GM23338 (cell line): ENCODE measurements around the gene FOCAD. TPM values are rescaled to one million over a fixed set of nuclear protein-coding genes. Genes with fewer than 3 reads are reported as not detected.

Experiments
- ATAC-seq: fragments of 200-7000 bp; cut with Tn5 transposase; 3 replicates; pipeline ENCODE4 v1.9.1; 2020
- DNase-seq: peaks from one replicate; pipeline ENCODE4 v3.0.0-alpha.2; 2015; ENCODE audit warnings: low spot score
- H2AFZ ChIP-seq: fragments of 200-600 bp; sonication (generic); 2 replicates; pipeline ENCODE4 v1.8.0; 2016; ENCODE audit warnings: antibody characterized with exemption, mild to moderate bottlenecking, moderate library complexity
- H3F3A ChIP-seq: fragments of 200-600 bp; sonication (generic); replicated peaks from 2 replicates; pipeline ENCODE4 v1.8.0; 2017; ENCODE audit warnings: antibody characterized with exemption, mixed run types, low read depth
- H3K27ac ChIP-seq: fragments of 200-600 bp; sonication (generic); 2 replicates; pipeline ENCODE4 v1.6.1; 2016; ENCODE audit warnings: low read depth
- H3K27me3 ChIP-seq: fragments of 200-600 bp; sonication (generic); 2 replicates; pipeline ENCODE4 v1.8.0; 2016; ENCODE audit warnings: mild to moderate bottlenecking, mixed run types, moderate library complexity; ENCODE audit not compliant: insufficient read depth
- H3K36me3 ChIP-seq: fragments of 200-600 bp; sonication (generic); 2 replicates; pipeline ENCODE4 v1.8.0; 2016; ENCODE audit warnings: mild to moderate bottlenecking; ENCODE audit not compliant: insufficient read depth
- H3K4me1 ChIP-seq: fragments of 200-600 bp; sonication (generic); 2 replicates; pipeline ENCODE4 v1.8.0; 2016; ENCODE audit warnings: mild to moderate bottlenecking, moderate library complexity; ENCODE audit not compliant: insufficient read depth
- H3K4me2 ChIP-seq: fragments of 200-600 bp; sonication (generic); 2 replicates; pipeline ENCODE4 v1.7.1; 2017; ENCODE audit warnings: mixed run types
- H3K4me3 ChIP-seq: fragments of 200-600 bp; sonication (generic); 2 replicates; pipeline ENCODE4 v1.6.1; 2016; ENCODE audit warnings: mixed run types
- H3K79me2 ChIP-seq: fragments of 200-600 bp; sonication (generic); replicated peaks from 2 replicates; pipeline ENCODE4 v1.8.0; 2017; ENCODE audit warnings: mild to moderate bottlenecking; ENCODE audit not compliant: insufficient read depth
- H3K9me2 ChIP-seq: fragments of 200-600 bp; sonication (generic); 2 replicates; pipeline ENCODE4 v1.8.0; 2017; ENCODE audit not compliant: insufficient read depth
- H4K20me1 ChIP-seq: fragments of 200-600 bp; sonication (generic); replicated peaks from 2 replicates; pipeline ENCODE4 v1.8.0; 2017; ENCODE audit warnings: mild to moderate bottlenecking; ENCODE audit not compliant: insufficient read depth
- H3K27ac Mint-ChIP-seq: 2 replicates; pipeline ENCODE4 v1.8.0; 2020; ENCODE audit warnings: inconsistent platforms, mild to moderate bottlenecking, moderate library complexity, mixed read lengths
- H3K27me3 Mint-ChIP-seq: 3 replicates; pipeline ENCODE4 v1.8.0; 2022; ENCODE audit warnings: low read depth, mild to moderate bottlenecking, moderate library complexity, mixed read lengths, inconsistent platforms; ENCODE audit not compliant: insufficient read depth, poor library complexity
- H3K36me3 Mint-ChIP-seq: 3 replicates; pipeline ENCODE4 v1.8.0; 2021; ENCODE audit warnings: low read depth, mild to moderate bottlenecking, inconsistent platforms, moderate library complexity, mixed read lengths
- H3K4me1 Mint-ChIP-seq: 3 replicates; pipeline ENCODE4 v1.8.0; 2020; ENCODE audit warnings: mild to moderate bottlenecking, inconsistent platforms, mixed read lengths
- H3K4me3 Mint-ChIP-seq: 3 replicates; pipeline ENCODE4 v1.8.0; 2021; ENCODE audit warnings: moderate library complexity, mild to moderate bottlenecking, inconsistent platforms, mixed read lengths
- H3K9me3 Mint-ChIP-seq: 3 replicates; pipeline ENCODE4 v1.8.0; 2020; ENCODE audit warnings: moderate library complexity, mild to moderate bottlenecking, inconsistent platforms, mixed read lengths
- CREB1 ChIP-seq: fragments of 250-450 bp; sonication (Bioruptor Pico); IDR thresholded peaks from 2 replicates; pipeline ENCODE4 v1.5.0; 2020; ENCODE audit warnings: low read depth, mild to moderate bottlenecking, moderate library complexity
- EZH2 ChIP-seq: fragments of 200-600 bp; sonication (generic); IDR thresholded peaks from one replicate; pipeline ENCODE4 v1.8.0; 2017; ENCODE audit warnings: antibody characterized with exemption, mild to moderate bottlenecking, low read depth; ENCODE audit not compliant: unreplicated experiment
- EZH2phosphoT487 ChIP-seq: fragments of 200-600 bp; sonication (generic); IDR thresholded peaks from one replicate; pipeline ENCODE4 v1.8.1; 2018; ENCODE audit warnings: antibody characterized with exemption; ENCODE audit not compliant: unreplicated experiment
- JUNB ChIP-seq: IDR thresholded peaks from one replicate; pipeline ENCODE4 v1.6.1; 2016; ENCODE audit warnings: antibody characterized with exemption; ENCODE audit not compliant: unreplicated experiment
- NANOG ChIP-seq: IDR thresholded peaks from 2 replicates; pipeline ENCODE4 v1.6.1; 2016; ENCODE audit warnings: antibody characterized with exemption, borderline replicate concordance
- POLR2AphosphoS5 ChIP-seq: IDR thresholded peaks from 2 replicates; pipeline ENCODE4 v1.6.1; 2016; ENCODE audit warnings: antibody characterized with exemption, low read depth
- REST ChIP-seq: IDR thresholded peaks from one replicate; pipeline ENCODE4 v1.6.1; 2018; ENCODE audit warnings: antibody characterized with exemption; ENCODE audit not compliant: unreplicated experiment
- STAT1 ChIP-seq: IDR thresholded peaks from one replicate; pipeline ENCODE4 v1.6.1; 2016; ENCODE audit warnings: antibody characterized with exemption; ENCODE audit not compliant: unreplicated experiment
- ZNF114 ChIP-seq: fragments of 250-450 bp; sonication (Bioruptor Pico); IDR thresholded peaks from 2 replicates; pipeline ENCODE4 v1.5.0; 2020; ENCODE audit warnings: mild to moderate bottlenecking, moderate library complexity
- ZNF331 ChIP-seq: fragments of 250-450 bp; sonication (Bioruptor Pico); IDR thresholded peaks from 2 replicates; pipeline ENCODE4 v1.5.0; 2020; ENCODE audit warnings: low read depth, mild to moderate bottlenecking, moderate library complexity
- ZNF462 ChIP-seq: fragments of 250-450 bp; sonication (Bioruptor Pico); IDR thresholded peaks from 2 replicates; pipeline ENCODE4 v1.5.0; 2020; ENCODE audit warnings: mild to moderate bottlenecking, moderate library complexity
- polyA plus RNA-seq: library from polyadenylated mRNA; unstranded; fragments of >200 nt; fragmentation: Nextera tagmentation; extraction: Ambion mirVana; gene quantifications from 2 replicates; pipeline ENCODE4 v1.2.1, GENCODE V29; 2016
- total RNA-seq: library from RNA; depleted of rRNA; stranded (reverse); fragments of >200 nt; shearing (Covaris generic); gene quantifications from 2 replicates; pipeline ENCODE4 v1.2.3, GENCODE V29; 2014
- TF ChIP-seq, protein P1 (sequence below): IDR thresholded peaks from 2 replicates; pipeline ENCODE4 v1.6.1; 2016; ENCODE audit warnings: antibody characterized with exemption
- TF ChIP-seq, protein P2 (sequence below), 2 experiments: fragments of 200-600 bp in 1 of 2; sonication (generic) in 1 of 2; conservative IDR thresholded peaks; 2 replicates each; pipeline versions ENCODE4 v1.5.1 to v1.6.1; 2016 to 2017; ENCODE audit warnings: antibody characterized with exemption in 2 of 2, low read depth in 2 of 2, mild to moderate bottlenecking in 2 of 2, moderate library complexity in 1 of 2

Gene FOCAD
- total and polyA plus RNA-seq, 2 experiments from 2014 or later = 13.7 to 66.5 TPM

DNA sequence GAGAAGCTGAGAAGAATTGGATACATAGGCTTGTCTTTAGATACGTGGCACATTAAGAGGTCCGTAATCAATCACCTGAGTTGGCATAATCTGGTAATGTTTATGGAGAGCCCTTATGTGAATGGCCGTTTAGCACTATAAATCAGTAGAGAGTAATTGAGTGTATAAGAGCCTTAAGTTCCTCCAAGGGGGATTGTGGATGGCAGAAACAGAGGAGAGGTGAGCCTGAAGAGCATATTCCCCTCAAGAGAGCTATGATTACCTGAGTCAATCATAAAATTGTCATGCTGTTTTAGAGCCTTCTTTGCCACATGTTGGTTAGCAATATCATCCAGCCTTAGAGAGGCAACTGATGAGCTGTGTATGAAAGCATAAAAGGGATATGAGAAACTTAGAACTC, 58.8 kb downstream of the FOCAD start:
- Mint-ChIP-seq H3K9me3 (no peaks in the 10 kb centered on the region), H3K27ac (no peak overlapping the region), H3K36me3 (no peaks in the 10 kb centered on the region), H3K27me3 (no peaks in the 10 kb centered on the region), H3K4me3 (no peak overlapping the region), H3K4me1 (peaks cover 13% of the 10 kb centered on the region)
- H3K79me2 ChIP-seq = no peaks in the 10 kb centered on the region
- H3F3A ChIP-seq = no peaks in the 10 kb centered on the region
- no peaks in the 10 kb centered on the region for H3K27me3 ChIP-seq
- no peak overlapping the region for H3K27ac ChIP-seq
- H3K4me3 ChIP-seq = no peak overlapping the region
- H3K4me1 ChIP-seq = 0 out of 2 replicates have a peak, but pooled peaks cover 4% of the 10 kb centered on the region
- H3K36me3 ChIP-seq = no peaks in the 10 kb centered on the region
- no peak for ATAC-seq
- TF ChIP-seq EZH2phosphoT487 (no peak), JUNB (no peak), REST (no peak), STAT1 (no peak), ZNF331 (CRISPR knock-in tag) (no peak), NANOG (no peak), ZNF114 (CRISPR knock-in tag) (no peak), EZH2 (no peak), CREB1 (no peak), ZNF462 (no peak), POLR2AphosphoS5 (no peak)
- TF ChIP-seq, protein P1, sequence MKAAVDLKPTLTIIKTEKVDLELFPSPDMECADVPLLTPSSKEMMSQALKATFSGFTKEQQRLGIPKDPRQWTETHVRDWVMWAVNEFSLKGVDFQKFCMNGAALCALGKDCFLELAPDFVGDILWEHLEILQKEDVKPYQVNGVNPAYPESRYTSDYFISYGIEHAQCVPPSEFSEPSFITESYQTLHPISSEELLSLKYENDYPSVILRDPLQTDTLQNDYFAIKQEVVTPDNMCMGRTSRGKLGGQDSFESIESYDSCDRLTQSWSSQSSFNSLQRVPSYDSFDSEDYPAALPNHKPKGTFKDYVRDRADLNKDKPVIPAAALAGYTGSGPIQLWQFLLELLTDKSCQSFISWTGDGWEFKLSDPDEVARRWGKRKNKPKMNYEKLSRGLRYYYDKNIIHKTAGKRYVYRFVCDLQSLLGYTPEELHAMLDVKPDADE = no peak
- TF ChIP-seq, protein P2, sequence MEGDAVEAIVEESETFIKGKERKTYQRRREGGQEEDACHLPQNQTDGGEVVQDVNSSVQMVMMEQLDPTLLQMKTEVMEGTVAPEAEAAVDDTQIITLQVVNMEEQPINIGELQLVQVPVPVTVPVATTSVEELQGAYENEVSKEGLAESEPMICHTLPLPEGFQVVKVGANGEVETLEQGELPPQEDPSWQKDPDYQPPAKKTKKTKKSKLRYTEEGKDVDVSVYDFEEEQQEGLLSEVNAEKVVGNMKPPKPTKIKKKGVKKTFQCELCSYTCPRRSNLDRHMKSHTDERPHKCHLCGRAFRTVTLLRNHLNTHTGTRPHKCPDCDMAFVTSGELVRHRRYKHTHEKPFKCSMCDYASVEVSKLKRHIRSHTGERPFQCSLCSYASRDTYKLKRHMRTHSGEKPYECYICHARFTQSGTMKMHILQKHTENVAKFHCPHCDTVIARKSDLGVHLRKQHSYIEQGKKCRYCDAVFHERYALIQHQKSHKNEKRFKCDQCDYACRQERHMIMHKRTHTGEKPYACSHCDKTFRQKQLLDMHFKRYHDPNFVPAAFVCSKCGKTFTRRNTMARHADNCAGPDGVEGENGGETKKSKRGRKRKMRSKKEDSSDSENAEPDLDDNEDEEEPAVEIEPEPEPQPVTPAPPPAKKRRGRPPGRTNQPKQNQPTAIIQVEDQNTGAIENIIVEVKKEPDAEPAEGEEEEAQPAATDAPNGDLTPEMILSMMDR (conservative IDR thresholded peaks at IDR 0.05; ENCODE audit: low read depth in 2 of 2) = no peak
- no peaks in the 10 kb centered on the region for H4K20me1 ChIP-seq
- no peak overlapping the region for H2AFZ ChIP-seq
- H3K9me2 ChIP-seq = no peaks in the 10 kb centered on the region
- no peak for DNase-seq
- H3K4me2 ChIP-seq = no peak overlapping the region
